WTC11 (cell line): Measurements from ENCODE around the gene PLPPR1. TPM values are rescaled to one million over a fixed set of nuclear protein-coding genes. Genes with fewer than 3 reads are reported as not detected.
"Not testable (repeated sequence)": the region's sequence is repeated elsewhere in the genome, so short reads cannot be mapped to it uniquely, and the experiment has no call there.

ENCODE experiments used
- ATAC-seq: fragments of 200-7000 bp; cut with Tn5 transposase; 2 replicates; pipeline ENCODE4 v1.10.0; 2021; ENCODE audit warnings: mild to moderate bottlenecking, moderate library complexity
- CTCF ChIA-PET: fragments of 300-600 bp; sonication (Branson Sonifier 250); formaldehyde crosslinking; loops from one replicate; lab custom pipeline; 2021; ENCODE audit warnings: antibody characterized with exemption; lab: Charles Lee
- POLR2A ChIA-PET: fragments of 350-600 bp; sonication (Branson Sonifier 250); formaldehyde crosslinking; loops from one replicate; lab custom pipeline; 2021; ENCODE audit warnings: antibody characterized with exemption; lab: Charles Lee
- DNase-seq: peaks from one replicate; pipeline ENCODE4 v3.0.0; 2021; ENCODE audit warnings: low spot score
- H3K27ac Mint-ChIP-seq: 2 replicates; pipeline ENCODE4 v1.8.0; 2021; ENCODE audit warnings: mixed read lengths
- H3K27me3 Mint-ChIP-seq: 2 replicates; pipeline ENCODE4 v1.8.0; 2021; ENCODE audit warnings: low read depth, mild to moderate bottlenecking, moderate library complexity, mixed read lengths
- H3K36me3 Mint-ChIP-seq: 2 replicates; pipeline ENCODE4 v1.8.0; 2021; ENCODE audit warnings: mixed read lengths
- H3K4me1 Mint-ChIP-seq: 2 replicates; pipeline ENCODE4 v1.8.0; 2022; ENCODE audit warnings: mixed read lengths
- H3K4me3 Mint-ChIP-seq: 2 replicates; pipeline ENCODE4 v1.8.0; 2021; ENCODE audit warnings: mild to moderate bottlenecking, moderate library complexity, mixed read lengths
- H3K9me3 Mint-ChIP-seq: 2 replicates; pipeline ENCODE4 v1.8.0; 2021; ENCODE audit warnings: mixed read lengths
- CDX4 ChIP-seq: fragments of 250-450 bp; sonication (Bioruptor Pico); IDR thresholded peaks from 2 replicates; pipeline ENCODE4 v1.9.0; 2021; ENCODE audit warnings: moderate library complexity, mild to moderate bottlenecking, inconsistent platforms, borderline replicate concordance
- E2F5 ChIP-seq: sonication (generic); formaldehyde crosslinking; IDR thresholded peaks from 2 replicates; pipeline ENCODE4 v1.8.1; 2022; ENCODE audit warnings: mild to moderate bottlenecking, moderate library complexity, missing genetic modification reagents
- MLX ChIP-seq: sonication (generic); formaldehyde crosslinking; IDR thresholded peaks from 2 replicates; pipeline ENCODE4 v1.8.1; 2023; ENCODE audit warnings: mild to moderate bottlenecking, missing genetic modification reagents, moderate library complexity
- RORB ChIP-seq: fragments of 250-450 bp; sonication (Bioruptor Pico); IDR thresholded peaks from 2 replicates; pipeline ENCODE4 v1.9.0; 2021; ENCODE audit warnings: mild to moderate bottlenecking
- STAT6 ChIP-seq: sonication (generic); formaldehyde crosslinking; conservative IDR thresholded peaks from 2 replicates; pipeline ENCODE4 v1.8.1; 2023; ENCODE audit warnings: mild to moderate bottlenecking, low read depth, missing genetic modification reagents, moderate library complexity
- USF1 ChIP-seq: sonication (generic); formaldehyde crosslinking; IDR thresholded peaks from 2 replicates; pipeline ENCODE4 v1.8.0; 2022; ENCODE audit warnings: mild to moderate bottlenecking, missing genetic modification reagents
- ZNF219 ChIP-seq: sonication (generic); formaldehyde crosslinking; IDR thresholded peaks from 2 replicates; pipeline ENCODE4 v1.8.0; 2023; ENCODE audit warnings: missing genetic modification reagents, mild to moderate bottlenecking, borderline replicate concordance
- ZNF281 ChIP-seq: sonication (generic); formaldehyde crosslinking; IDR thresholded peaks from 2 replicates; pipeline ENCODE4 v1.8.0; 2023; ENCODE audit warnings: mild to moderate bottlenecking, missing genetic modification reagents
- ZSCAN18 ChIP-seq: fragments of 250-450 bp; sonication (Bioruptor Pico); IDR thresholded peaks from 2 replicates; pipeline ENCODE4 v2.1.2; 2022; ENCODE audit warnings: mild to moderate bottlenecking, moderate library complexity
- total RNA-seq: library from RNA; stranded (reverse); gene quantifications from 3 replicates; pipeline ENCODE4 v1.2.3, GENCODE V29; 2021

PLPPR1 gene
- total RNA-seq, 1 experiment from 2014 or later, result 1.5 TPM

- TF ChIP-seq ZNF281 (CRISPR knock-in tag) (no peak), RORB (CRISPR knock-in tag) (no peak), MLX (no peak), ZNF219 (CRISPR knock-in tag) (no peak), CDX4 (CRISPR knock-in tag) (no peak), E2F5 (CRISPR knock-in tag) (no peak), USF1 (no peak), ZSCAN18 (CRISPR knock-in tag) (no peak)
These were observed 246.6 kb downstream of the PLPPR1 start (continued) for GRCh38 chr9:101274971-101275768.

- CTCF ChIA-PET, result no interaction called here
- TF ChIP-seq STAT6 (CRISPR knock-in tag), result no peak
- TF ChIP-seq, all 79 proteins: peak for 0
- no peaks in the 10 kb centered on the region for H3K36me3 Mint-ChIP-seq
- no peak for ATAC-seq
- H3K9me3 Mint-ChIP-seq, result 0 out of 2 replicates have a peak, but pooled peaks cover 8% of the 10 kb centered on the region
- no peak overlapping the region for H3K4me3 Mint-ChIP-seq
- H3K27me3 Mint-ChIP-seq, result no peaks in the 10 kb centered on the region; the same call in 1 of the 2 replicates
- DNase-seq, result no peak
- peaks cover 8% of the 10 kb centered on the region for H3K4me1 Mint-ChIP-seq
- POLR2A ChIA-PET, result no interaction called here
- no peak overlapping the region for H3K27ac Mint-ChIP-seq
These were observed 247.3 kb downstream of the PLPPR1 start for GRCh38 chr9:101275769-101276250.

GRCh38 chr9:101291043-101291442 is 262.5 kb downstream of the PLPPR1 start:
- Mint-ChIP-seq H3K9me3 (peaks cover 23% of the 10 kb centered on the region), H3K36me3 (peaks cover 13% of the 10 kb centered on the region)
- DNase-seq, CTCF ChIA-PET, POLR2A ChIA-PET, H3K4me1 Mint-ChIP-seq, H3K27ac Mint-ChIP-seq, H3K27me3 Mint-ChIP-seq, ATAC-seq, H3K4me3 Mint-ChIP-seq: not testable (repeated sequence)
